DOHH2 (cell line): ENCODE measurements around the gene TCF12.

Experiments used
- H3F3A ChIP-seq: fragments of 200-600 bp; sonication (generic), shearing (Covaris generic); 2 replicates; pipeline ENCODE4 v1.6.0; 2016; ENCODE audit warnings: antibody characterized with exemption, mild to moderate bottlenecking; ENCODE audit not compliant: control insufficient read depth, insufficient read depth
- H3K27ac ChIP-seq: fragments of 200-600 bp; sonication (generic); 2 replicates; pipeline ENCODE4 v1.5.1; 2014; ENCODE audit warnings: low read depth, mild to moderate bottlenecking, low read length, moderate library complexity
- H3K27me3 ChIP-seq: fragments of 200-600 bp; sonication (generic); 2 replicates; pipeline ENCODE4 v1.6.1; 2014; ENCODE audit warnings: mild to moderate bottlenecking, low read length, mixed read lengths; ENCODE audit not compliant: control insufficient read depth
- H3K36me3 ChIP-seq: fragments of 200-600 bp; sonication (generic); 2 replicates; pipeline ENCODE4 v1.6.1; 2014; ENCODE audit warnings: mild to moderate bottlenecking, low read length, moderate library complexity, mixed read lengths; ENCODE audit not compliant: control insufficient read depth
- H3K4me1 ChIP-seq: fragments of 200-600 bp; sonication (generic); 2 replicates; pipeline ENCODE4 v1.6.1; 2014; ENCODE audit warnings: mild to moderate bottlenecking, low read length, mixed read lengths; ENCODE audit not compliant: control insufficient read depth
- H3K4me2 ChIP-seq: fragments of 200-600 bp; sonication (generic); 2 replicates; pipeline ENCODE4 v1.6.0; 2014; ENCODE audit warnings: mild to moderate bottlenecking, low read length, moderate library complexity
- H3K4me3 ChIP-seq: fragments of 200-600 bp; sonication (generic); 2 replicates; pipeline ENCODE4 v1.5.1; 2014; ENCODE audit warnings: mild to moderate bottlenecking, low read length, mixed read lengths
- H3K79me2 ChIP-seq: fragments of 200-600 bp; sonication (generic); 2 replicates; pipeline ENCODE4 v1.6.1; 2014; ENCODE audit warnings: mild to moderate bottlenecking, low read length, mixed read lengths; ENCODE audit not compliant: control insufficient read depth
- H3K9me2 ChIP-seq: fragments of 200-600 bp; sonication (generic); replicated peaks from 2 replicates; pipeline ENCODE4 v1.6.1; 2014; ENCODE audit warnings: mild to moderate bottlenecking, low read length, mixed read lengths; ENCODE audit not compliant: control insufficient read depth
- H3K9me3 ChIP-seq: fragments of 200-600 bp; sonication (generic); 2 replicates; pipeline ENCODE4 v1.6.1; 2014; ENCODE audit warnings: antibody characterized with exemption, low read length, mixed read lengths; ENCODE audit not compliant: control insufficient read depth, insufficient read depth
- H4K20me1 ChIP-seq: fragments of 200-600 bp; sonication (generic); 2 replicates; pipeline ENCODE4 v1.6.0; 2014; ENCODE audit warnings: low read depth, mild to moderate bottlenecking, antibody characterized with exemption, low read length, moderate library complexity; ENCODE audit not compliant: control insufficient read depth, insufficient read depth
- CTCF ChIP-seq: fragments of 200-600 bp; sonication (generic); IDR thresholded peaks from one replicate; pipeline ENCODE4 v1.5.1; 2014; ENCODE audit warnings: antibody characterized with exemption, mild to moderate bottlenecking, low read depth, low read length; ENCODE audit not compliant: poor library complexity, severe bottlenecking
- EZH2phosphoT487 ChIP-seq: fragments of 200-600 bp; sonication (generic); IDR thresholded peaks from 2 replicates; pipeline ENCODE4 v1.6.1; 2017; ENCODE audit warnings: borderline replicate concordance, mild to moderate bottlenecking, antibody characterized with exemption, low read length, moderate library complexity, mixed read lengths

Gene TCF12

DNA sequence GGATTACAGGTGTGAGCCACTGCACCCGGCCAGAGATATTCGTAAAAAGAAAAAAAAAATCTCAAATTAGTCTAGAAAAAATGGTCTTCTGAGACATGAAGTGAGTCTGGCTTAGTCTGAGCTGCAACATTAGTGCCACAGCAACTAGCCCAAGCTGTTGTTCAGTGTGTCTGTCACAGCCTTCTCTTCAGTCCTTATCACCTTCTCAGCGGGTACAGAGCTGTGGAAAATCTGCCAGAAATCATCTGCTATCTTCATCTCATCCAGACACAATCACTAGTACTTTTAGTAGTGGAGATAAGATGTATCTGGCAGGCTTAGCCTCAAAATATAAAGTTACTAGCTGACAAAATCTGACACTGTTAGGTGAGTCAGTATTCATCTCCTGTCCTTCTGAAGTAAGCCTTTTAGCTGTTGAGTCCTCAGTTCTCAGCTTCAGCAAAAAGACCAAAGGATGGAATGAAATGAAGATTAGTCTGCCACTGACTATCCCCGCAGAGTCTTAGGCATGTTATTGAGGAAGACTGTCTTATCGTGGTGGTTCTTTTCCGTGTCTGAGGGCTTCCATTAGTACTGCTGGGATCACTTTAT lies 337.4 kb downstream of the TCF12 start:
- Histone ChIP-seq H3K27ac (no peak overlapping the region), H3K4me3 (no peak overlapping the region), H4K20me1 (no peaks in the 10 kb centered on the region), H3K79me2 (no peaks in the 10 kb centered on the region), H3K27me3 (no peaks in the 10 kb centered on the region), H3K36me3 (peaks cover 40% of the 10 kb centered on the region), H3K9me2 (no peaks in the 10 kb centered on the region), H3F3A (no peaks in the 10 kb centered on the region; the same call in 1 of the 2 replicates), H3K9me3 (no peaks in the 10 kb centered on the region), H3K4me1 (peaks cover 7% of the 10 kb centered on the region), H3K4me2 (no peak overlapping the region)
- TF ChIP-seq CTCF (no peak), EZH2phosphoT487 (no peak)

GRCh38 chr15:57256939-57257338 lies 338.5 kb downstream of the TCF12 start:
- Histone ChIP-seq H4K20me1 (no peaks in the 10 kb centered on the region), H3K79me2 (no peaks in the 10 kb centered on the region), H3K36me3 (peaks cover 36% of the 10 kb centered on the region), H3F3A (no peaks in the 10 kb centered on the region; the same call in 1 of the 2 replicates), H3K4me2 (no peak overlapping the region), H3K4me1 (peaks cover 7% of the 10 kb centered on the region), H3K27ac (no peak overlapping the region), H3K9me2 (no peaks in the 10 kb centered on the region), H3K9me3 (no peaks in the 10 kb centered on the region), H3K27me3 (no peaks in the 10 kb centered on the region), H3K4me3 (no peak overlapping the region)
- no peak for TF ChIP-seq CTCF
- TF ChIP-seq EZH2phosphoT487, result no peak

- peaks cover 32% of the 10 kb centered on the region for H3K36me3 ChIP-seq
- H4K20me1 ChIP-seq, result no peaks in the 10 kb centered on the region
- H3K4me3 ChIP-seq, result no peak overlapping the region
- H3K9me2 ChIP-seq, result no peaks in the 10 kb centered on the region
- no peak for TF ChIP-seq CTCF
- no peak for TF ChIP-seq EZH2phosphoT487
- H3K4me2 ChIP-seq, result no peak overlapping the region
- H3K27ac ChIP-seq, result no peak overlapping the region
- no peaks in the 10 kb centered on the region for H3F3A ChIP-seq
- H3K4me1 ChIP-seq, result peaks cover 7% of the 10 kb centered on the region
- no peaks in the 10 kb centered on the region for H3K27me3 ChIP-seq
- H3K79me2 ChIP-seq, result no peaks in the 10 kb centered on the region
- no peaks in the 10 kb centered on the region for H3K9me3 ChIP-seq
Observed at GRCh38 chr15:57259568-57260040, 341.2 kb downstream of the TCF12 start.
